ENCODE measurements around the gene MLLT6. TPM values are rescaled to one million over a fixed set of nuclear protein-coding genes. Genes with fewer than 3 reads are reported as not detected.

The MLLT6 gene
- total and polyA plus RNA-seq, 2 of the 13 experiments (the other 11 are each of a cell fraction or from before 2014, with no cell fraction given), result 50.7 to 69.5 TPM

- TF ChIP-seq ARID4A (CRISPR knock-in tag; IDR thresholded peaks at IDR 0.05; ENCODE audit: borderline replicate concordance) (peak; percentile 66), MBNL3 (CRISPR knock-in tag; conservative IDR thresholded peaks at IDR 0.05) (no peak), PAF1 (CRISPR knock-in tag; IDR thresholded peaks at IDR 0.05) (no peak), UBTF (CRISPR knock-in tag; IDR thresholded peaks at IDR 0.05) (no peak), PCBP2 (optimal IDR thresholded peaks at IDR 0.05; ENCODE audit: low read depth, low read length, poor library complexity, severe bottlenecking) (no peak), TCF7L2 (IDR thresholded peaks at IDR 0.05; ENCODE audit: low read depth, low read length) (no peak), SAP130 (CRISPR knock-in tag; IDR thresholded peaks at IDR 0.05; ENCODE audit: low read depth) (peak; percentile 66), AFF4 (CRISPR knock-in tag; IDR thresholded peaks at IDR 0.05) (no peak), BCL6 (CRISPR knock-in tag; IDR thresholded peaks at IDR 0.05) (no peak), RARA (CRISPR knock-in tag; IDR thresholded peaks at IDR 0.05) (peak; percentile 83), ZNF180 (CRISPR knock-in tag; IDR thresholded peaks at IDR 0.05; ENCODE audit: borderline replicate concordance, low read depth) (no peak), ZNF570 (CRISPR knock-in tag; IDR thresholded peaks at IDR 0.05; ENCODE audit: borderline replicate concordance) (no peak), ZNF460 (CRISPR knock-in tag; IDR thresholded peaks at IDR 0.05; ENCODE audit: borderline replicate concordance) (no peak), ZNF331 (CRISPR knock-in tag; IDR thresholded peaks at IDR 0.05) (0 out of 2 replicates have a peak, but pooled peaks have one; percentile 8), ETS1 (CRISPR knock-in tag; IDR thresholded peaks at IDR 0.05) (no peak)
- TF ChIP-seq, protein P1, sequence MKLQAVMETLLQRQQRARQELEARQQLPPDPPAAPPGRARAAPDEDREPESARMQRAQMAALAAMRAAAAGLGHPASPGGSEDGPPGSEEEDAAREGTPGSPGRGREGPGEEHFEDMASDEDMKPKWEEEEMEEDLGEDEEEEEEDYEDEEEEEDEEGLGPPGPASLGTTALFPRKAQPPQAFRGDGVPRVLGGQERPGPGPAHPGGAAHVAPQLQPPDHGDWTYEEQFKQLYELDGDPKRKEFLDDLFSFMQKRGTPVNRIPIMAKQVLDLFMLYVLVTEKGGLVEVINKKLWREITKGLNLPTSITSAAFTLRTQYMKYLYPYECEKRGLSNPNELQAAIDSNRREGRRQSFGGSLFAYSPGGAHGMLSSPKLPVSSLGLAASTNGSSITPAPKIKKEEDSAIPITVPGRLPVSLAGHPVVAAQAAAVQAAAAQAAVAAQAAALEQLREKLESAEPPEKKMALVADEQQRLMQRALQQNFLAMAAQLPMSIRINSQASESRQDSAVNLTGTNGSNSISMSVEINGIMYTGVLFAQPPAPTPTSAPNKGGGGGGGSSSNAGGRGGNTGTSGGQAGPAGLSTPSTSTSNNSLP (IDR thresholded peaks at IDR 0.05; ENCODE audit: low read depth, low read length), result no peak
Observed at GRCh38 chr17:38705803-38706504, 881 bp downstream of the MLLT6 start (continued).

Measured in HepG2 (cell line).